ENCODE data around the gene CABP4. TPM values are rescaled to one million over a fixed set of nuclear protein-coding genes. Genes with fewer than 3 reads are reported as not detected.

CABP4 gene
- total RNA-seq, 1 donor: not detected

- Histone ChIP-seq H3K4me3 (ENCODE audit: insufficient read depth, low read length) (no peak overlapping the region), H3K36me3 (ENCODE audit: insufficient read depth, low read length) (peaks cover 8% of the 10 kb centered on the region), H3K4me1 (ENCODE audit: insufficient read depth, low read length) (peaks cover 7% of the 10 kb centered on the region), H2AFZ (ENCODE audit: low read length) (no peak overlapping the region), H3K27ac (ENCODE audit: low read depth, low read length) (no peak overlapping the region), H3K9me3 (ENCODE audit: low read depth, low read length) (no peaks in the 10 kb centered on the region), H3K4me2 (ENCODE audit: insufficient read depth, low read length) (no peak overlapping the region), H3K27me3 (ENCODE audit: insufficient read depth, low read length) (no peaks in the 10 kb centered on the region), H3K79me2 (ENCODE audit: insufficient read depth, low read length) (peaks cover 2% of the 10 kb centered on the region), H4K20me1 (ENCODE audit: insufficient read depth, low read length) (peaks cover 14% of the 10 kb centered on the region)
- TF ChIP-seq CTCF (IDR thresholded peaks at IDR 0.05; ENCODE audit: extremely low read depth, low read depth, low read length): no peak
- peak; percentile 90 for DNase-seq (ENCODE audit: insufficient read length, low spot score, missing footprints)
Measured at GRCh38 chr11:67500831-67501715, 45.9 kb downstream of the CABP4 start.

- peaks cover 8% of the 10 kb centered on the region for H3K36me3 ChIP-seq (ENCODE audit: insufficient read depth, low read length)
- no peak overlapping the region for H3K27ac ChIP-seq (ENCODE audit: low read depth, low read length)
- no peak for TF ChIP-seq CTCF (IDR thresholded peaks at IDR 0.05; ENCODE audit: extremely low read depth, low read depth, low read length)
- no peak overlapping the region for H3K4me2 ChIP-seq (ENCODE audit: insufficient read depth, low read length)
- DNase-seq (ENCODE audit: insufficient read length, low spot score, missing footprints): no peak
- H2AFZ ChIP-seq (ENCODE audit: low read length): no peak overlapping the region
- H3K9me3 ChIP-seq (ENCODE audit: low read depth, low read length): no peaks in the 10 kb centered on the region
- H4K20me1 ChIP-seq (ENCODE audit: insufficient read depth, low read length): peaks cover 14% of the 10 kb centered on the region
- peaks cover 2% of the 10 kb centered on the region for H3K79me2 ChIP-seq (ENCODE audit: insufficient read depth, low read length)
- no peak overlapping the region for H3K4me3 ChIP-seq (ENCODE audit: insufficient read depth, low read length)
- H3K27me3 ChIP-seq (ENCODE audit: insufficient read depth, low read length): no peaks in the 10 kb centered on the region
- H3K4me1 ChIP-seq (ENCODE audit: insufficient read depth, low read length): peaks cover 7% of the 10 kb centered on the region
Measured at GRCh38 chr11:67501854-67502253, 46.7 kb downstream of the CABP4 start.

- Histone ChIP-seq H3K9me3 (ENCODE audit: low read depth, low read length) (no peaks in the 10 kb centered on the region), H3K27me3 (ENCODE audit: insufficient read depth, low read length) (no peaks in the 10 kb centered on the region), H3K4me3 (ENCODE audit: insufficient read depth, low read length) (no peak overlapping the region), H3K27ac (ENCODE audit: low read depth, low read length) (no peak overlapping the region), H4K20me1 (ENCODE audit: insufficient read depth, low read length) (peaks cover 16% of the 10 kb centered on the region), H3K4me2 (ENCODE audit: insufficient read depth, low read length) (no peak overlapping the region), H3K79me2 (ENCODE audit: insufficient read depth, low read length) (peaks cover 8% of the 10 kb centered on the region), H2AFZ (ENCODE audit: low read length) (no peak overlapping the region), H3K36me3 (ENCODE audit: insufficient read depth, low read length) (peaks cover 8% of the 10 kb centered on the region), H3K4me1 (ENCODE audit: insufficient read depth, low read length) (peaks cover 12% of the 10 kb centered on the region)
- DNase-seq (ENCODE audit: insufficient read length, low spot score, missing footprints): peak; percentile 66
- TF ChIP-seq CTCF (IDR thresholded peaks at IDR 0.05; ENCODE audit: extremely low read depth, low read depth, low read length): no peak
Measured at GRCh38 chr11:67502328-67502979, 47.3 kb downstream of the CABP4 start.

All from osteoblast (primary cell).